Progenitor cell of endocrine pancreas (in vitro differentiated cells): ENCODE results near the gene CLTCL1. TPM values are rescaled to one million over a fixed set of nuclear protein-coding genes. Genes with fewer than 3 reads are reported as not detected.

ENCODE experiments used
- DNase-seq: peaks from one replicate; pipeline ENCODE4 v3.0.0; 2021; ENCODE audit warnings: low spot score; ENCODE audit not compliant: unreplicated experiment
- H3K27ac Mint-ChIP-seq: 2 replicates; pipeline ENCODE4 v1.8.0; 2021; ENCODE audit warnings: mild to moderate bottlenecking, moderate library complexity, mixed read lengths
- H3K27me3 Mint-ChIP-seq: 2 replicates; pipeline ENCODE4 v1.8.0; 2021; ENCODE audit warnings: mixed read lengths
- H3K36me3 Mint-ChIP-seq: 2 replicates; pipeline ENCODE4 v1.8.0; 2022; ENCODE audit warnings: mixed read lengths; ENCODE audit not compliant: insufficient read depth
- H3K4me1 Mint-ChIP-seq: 2 replicates; pipeline ENCODE4 v1.8.0; 2021; ENCODE audit warnings: low read depth, mixed read lengths
- H3K4me3 Mint-ChIP-seq: 2 replicates; pipeline ENCODE4 v1.8.0; 2021; ENCODE audit warnings: low read depth, mild to moderate bottlenecking, moderate library complexity, mixed read lengths
- H3K9me3 Mint-ChIP-seq: 2 replicates; pipeline ENCODE4 v1.8.0; 2021; ENCODE audit warnings: low read depth, mixed read lengths
- total RNA-seq: library from RNA; stranded (reverse); gene quantifications from 2 replicates; pipeline ENCODE4 v1.2.1, GENCODE V29; 2021
- TF ChIP-seq, protein P1 (sequence below): fragments of 200-600 bp; sonication (generic); IDR thresholded peaks from one replicate; pipeline ENCODE4 v1.5.0; 2021; ENCODE audit warnings: antibody characterized with exemption, mild to moderate bottlenecking; ENCODE audit not compliant: unreplicated experiment

Gene CLTCL1
- total RNA-seq, 1 donor from 2014 or later: 6.6 TPM

DNA sequence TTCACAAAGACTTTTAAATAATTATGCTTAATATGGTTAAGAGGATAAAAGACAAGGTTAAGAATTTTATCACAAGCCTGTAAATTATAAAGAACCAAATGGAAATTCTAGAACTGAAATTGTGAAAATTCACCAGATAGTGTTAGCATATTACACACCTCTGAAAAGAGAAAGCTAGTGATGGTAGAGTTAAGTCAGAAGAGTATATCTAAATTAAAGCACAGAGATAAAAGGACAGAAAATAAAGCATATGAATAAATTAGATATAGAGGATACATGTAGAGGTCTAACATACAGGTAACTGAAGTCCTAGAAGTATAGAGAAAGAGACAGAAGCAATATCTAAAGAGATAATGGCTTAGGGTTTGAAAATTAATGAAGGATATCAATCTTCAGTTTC, 4.2 kb upstream of the CLTCL1 start:
- TF ChIP-seq, protein P1, sequence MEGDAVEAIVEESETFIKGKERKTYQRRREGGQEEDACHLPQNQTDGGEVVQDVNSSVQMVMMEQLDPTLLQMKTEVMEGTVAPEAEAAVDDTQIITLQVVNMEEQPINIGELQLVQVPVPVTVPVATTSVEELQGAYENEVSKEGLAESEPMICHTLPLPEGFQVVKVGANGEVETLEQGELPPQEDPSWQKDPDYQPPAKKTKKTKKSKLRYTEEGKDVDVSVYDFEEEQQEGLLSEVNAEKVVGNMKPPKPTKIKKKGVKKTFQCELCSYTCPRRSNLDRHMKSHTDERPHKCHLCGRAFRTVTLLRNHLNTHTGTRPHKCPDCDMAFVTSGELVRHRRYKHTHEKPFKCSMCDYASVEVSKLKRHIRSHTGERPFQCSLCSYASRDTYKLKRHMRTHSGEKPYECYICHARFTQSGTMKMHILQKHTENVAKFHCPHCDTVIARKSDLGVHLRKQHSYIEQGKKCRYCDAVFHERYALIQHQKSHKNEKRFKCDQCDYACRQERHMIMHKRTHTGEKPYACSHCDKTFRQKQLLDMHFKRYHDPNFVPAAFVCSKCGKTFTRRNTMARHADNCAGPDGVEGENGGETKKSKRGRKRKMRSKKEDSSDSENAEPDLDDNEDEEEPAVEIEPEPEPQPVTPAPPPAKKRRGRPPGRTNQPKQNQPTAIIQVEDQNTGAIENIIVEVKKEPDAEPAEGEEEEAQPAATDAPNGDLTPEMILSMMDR: no peak
- H3K36me3 Mint-ChIP-seq: no peaks in the 10 kb centered on the region
- no peaks in the 10 kb centered on the region for H3K9me3 Mint-ChIP-seq
- H3K27ac Mint-ChIP-seq: no peak overlapping the region
- peaks cover 14% of the 10 kb centered on the region for H3K27me3 Mint-ChIP-seq
- H3K4me3 Mint-ChIP-seq: no peak overlapping the region
- peaks cover 6% of the 10 kb centered on the region for H3K4me1 Mint-ChIP-seq
- DNase-seq: no peak

DNA sequence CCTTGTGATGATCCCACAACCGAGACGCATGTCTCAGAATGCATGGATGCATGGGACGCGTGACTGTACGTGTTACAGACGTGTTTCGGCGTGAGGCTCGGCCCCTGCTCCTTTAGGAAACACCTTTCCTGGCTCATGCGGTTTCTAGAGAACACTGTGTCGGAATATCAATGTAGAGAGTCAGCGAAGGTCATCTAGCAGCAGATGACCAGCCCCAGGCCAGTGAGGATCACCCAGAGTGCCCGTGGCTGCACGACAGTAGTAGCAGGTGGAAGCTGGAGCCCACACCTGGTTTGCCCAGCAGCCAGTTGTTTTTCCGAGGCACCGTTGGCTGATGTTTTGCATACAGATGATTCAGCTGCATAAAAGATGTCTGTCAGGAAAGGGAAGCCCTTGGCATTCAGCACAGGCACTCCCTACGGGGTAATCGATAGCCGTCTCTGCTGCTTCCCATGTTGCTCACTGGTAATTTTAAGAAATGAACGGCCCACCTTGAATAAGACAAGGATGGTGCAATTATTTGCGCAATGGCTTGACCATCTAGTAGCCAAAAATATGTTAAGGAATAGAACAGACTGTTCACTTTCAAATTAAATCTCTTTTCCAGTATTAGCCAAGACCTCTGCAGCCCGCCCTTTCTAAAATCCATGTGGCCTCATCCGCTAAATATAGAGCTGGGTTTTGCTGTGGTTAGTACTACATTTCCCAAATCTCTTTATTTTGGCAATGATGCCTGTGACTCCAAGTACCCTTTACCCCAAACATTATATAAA, 1.1 kb upstream of the CLTCL1 start:
- no peak for DNase-seq
- Mint-ChIP-seq H3K4me1 (peaks cover 15% of the 10 kb centered on the region), H3K27ac (peak overlapping the region; percentile 52)

DNA sequence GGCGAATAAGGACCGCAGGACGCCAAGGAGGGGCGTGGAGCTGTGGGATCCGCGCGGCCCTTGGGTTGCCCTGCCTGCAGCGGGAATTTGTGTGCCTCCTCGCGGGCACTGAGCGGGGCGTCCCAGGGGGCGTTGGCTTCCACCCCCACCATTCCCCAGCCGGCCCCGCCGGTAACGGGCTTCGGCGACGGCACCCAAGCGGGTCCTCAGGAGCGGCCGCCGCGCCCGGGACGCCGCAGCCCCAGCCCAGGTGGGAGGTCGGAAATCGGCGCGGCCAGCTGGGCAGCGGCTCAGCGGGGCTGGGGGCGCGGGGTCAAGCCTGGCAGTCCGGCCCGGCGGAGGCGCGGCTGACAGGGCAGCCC, 320 bp downstream of the CLTCL1 start:
- no peaks in the 10 kb centered on the region for H3K9me3 Mint-ChIP-seq

More for the DNA sequence above, 1.1 kb upstream of the CLTCL1 start:
- TF ChIP-seq, protein P1: no peak
- Mint-ChIP-seq H3K36me3 (no peaks in the 10 kb centered on the region), H3K4me3 (peak overlapping the region; percentile 94), H3K27me3 (peaks cover 33% of the 10 kb centered on the region), H3K9me3 (no peaks in the 10 kb centered on the region)

DNA sequence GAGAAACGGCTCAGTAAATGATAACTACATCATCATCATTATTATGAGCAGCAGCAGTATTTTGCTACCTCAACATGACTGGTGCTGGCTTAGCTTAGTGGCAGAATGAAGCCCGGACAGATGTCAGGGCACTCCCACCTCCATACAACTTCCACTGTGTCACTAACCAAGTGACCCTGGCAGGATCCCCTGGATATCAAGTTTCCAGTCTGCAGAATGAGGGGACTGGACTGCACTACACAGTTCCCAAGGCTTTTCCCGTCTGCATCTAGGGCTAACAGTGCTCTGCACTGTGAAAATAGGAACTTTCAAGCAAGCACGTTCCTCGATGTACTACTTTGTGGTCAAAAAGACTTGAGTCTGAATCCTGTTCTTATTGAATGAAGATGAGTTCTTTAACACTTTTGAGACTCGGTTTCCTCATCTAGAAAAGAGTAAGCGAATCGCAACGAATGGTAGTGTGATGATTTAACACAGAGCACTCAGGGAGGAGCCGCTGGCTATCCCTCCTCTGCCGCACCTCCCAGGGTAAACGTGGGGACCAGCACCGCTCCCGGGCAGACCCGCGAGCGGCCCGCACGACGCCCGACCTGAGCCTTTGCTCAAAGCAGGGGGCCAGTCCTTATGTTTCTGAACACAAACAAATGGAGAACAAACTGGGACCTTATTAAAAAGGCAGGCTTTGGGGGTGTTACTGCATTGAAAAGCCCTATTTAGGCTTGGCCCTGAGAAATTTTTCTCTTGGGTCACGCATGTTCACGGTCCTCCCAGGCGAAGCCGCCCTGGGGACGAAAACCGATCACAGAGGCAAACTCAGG, 910 bp downstream of the CLTCL1 start:
- H3K27me3 Mint-ChIP-seq: peaks cover 32% of the 10 kb centered on the region
- peaks cover 15% of the 10 kb centered on the region for H3K4me1 Mint-ChIP-seq
- H3K27ac Mint-ChIP-seq: peak overlapping the region; percentile 56
- H3K4me3 Mint-ChIP-seq: peak overlapping the region; percentile 78
- no peaks in the 10 kb centered on the region for H3K36me3 Mint-ChIP-seq
- TF ChIP-seq, protein P1: no peak
- no peak for DNase-seq
- H3K9me3 Mint-ChIP-seq: no peaks in the 10 kb centered on the region

More for the DNA sequence above, 320 bp downstream of the CLTCL1 start:
- H3K36me3 Mint-ChIP-seq: no peaks in the 10 kb centered on the region
- peak overlapping the region; percentile 56 for H3K27ac Mint-ChIP-seq
- peak; percentile 50 for DNase-seq
- TF ChIP-seq, protein P1: no peak
- peak overlapping the region; percentile 78 for H3K4me3 Mint-ChIP-seq
- H3K27me3 Mint-ChIP-seq: peaks cover 36% of the 10 kb centered on the region
- H3K4me1 Mint-ChIP-seq: peaks cover 15% of the 10 kb centered on the region

DNA sequence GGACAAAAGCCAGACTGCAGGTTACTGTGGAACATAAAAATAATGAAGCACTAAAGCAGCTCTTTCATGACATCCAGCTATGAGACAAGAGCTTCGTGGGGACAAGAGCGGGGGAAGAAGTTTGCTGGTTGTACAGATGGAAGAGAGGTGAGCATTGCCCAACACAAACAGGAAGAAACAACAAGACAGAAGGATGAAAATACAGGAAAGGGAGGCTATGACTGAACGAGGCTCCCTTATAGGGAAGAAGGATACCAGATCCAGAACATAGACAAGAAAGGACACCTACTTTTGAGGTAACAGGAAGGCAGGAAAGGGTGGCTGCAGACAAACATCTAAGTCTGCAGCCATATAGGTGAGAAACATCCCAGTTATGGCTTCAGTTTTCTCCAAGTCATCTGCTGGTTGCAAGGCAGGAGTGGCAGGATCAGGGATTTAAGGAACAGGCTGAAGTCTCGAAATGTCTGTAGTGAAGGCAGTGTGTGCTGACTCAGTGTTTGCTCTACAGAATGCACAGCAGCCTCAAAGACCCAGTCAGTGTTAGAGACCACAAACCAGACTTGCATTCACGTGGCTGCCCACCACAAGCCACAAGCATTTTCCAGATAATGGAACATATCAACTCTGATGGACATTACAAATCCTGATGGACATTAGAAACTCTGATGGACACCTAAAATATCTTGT, 1.9 kb downstream of the CLTCL1 start:
- Mint-ChIP-seq H3K27ac (no peak overlapping the region), H3K36me3 (no peaks in the 10 kb centered on the region), H3K4me1 (peaks cover 15% of the 10 kb centered on the region), H3K27me3 (peaks cover 32% of the 10 kb centered on the region), H3K4me3 (peak overlapping the region; percentile 78), H3K9me3 (no peaks in the 10 kb centered on the region)
- DNase-seq: no peak
- TF ChIP-seq, protein P1: no peak
